Muscle layer of duodenum (tissue), 2 donors: Measurements from ENCODE around the gene THRB.
"Not testable (repeated sequence)": the region's sequence is repeated elsewhere in the genome, so short reads cannot be mapped to it uniquely, and the experiment has no call there.

Experiments
- H3K27ac ChIP-seq: one replicate; pipeline ENCODE4 v1.7.0; 2013; ENCODE audit warnings: mild to moderate bottlenecking, low read length
- H3K27me3 ChIP-seq: one replicate; pipeline ENCODE4 v1.7.0; 2013; ENCODE audit warnings: low read depth, mild to moderate bottlenecking, control low read depth, low read length
- H3K36me3 ChIP-seq, 2 donors: one replicate each; pipeline ENCODE4 v1.7.0; 2013; ENCODE audit warnings: low read length in 2 of 2, control low read depth in 1 of 2, mild to moderate bottlenecking in 1 of 2; ENCODE audit not compliant: insufficient read depth in 2 of 2, control insufficient read depth in 1 of 2
- H3K4me1 ChIP-seq, 2 donors: one replicate each; pipeline ENCODE4 v1.7.0; 2013; ENCODE audit warnings: low read length in 2 of 2, mild to moderate bottlenecking in 2 of 2, control low read depth in 1 of 2, moderate library complexity in 1 of 2; ENCODE audit not compliant: insufficient read depth in 2 of 2, control insufficient read depth in 1 of 2
- H3K4me3 ChIP-seq, 2 donors: one replicate each; pipeline ENCODE4 v1.7.0; 2013; ENCODE audit warnings: low read length in 2 of 2, low read depth in 1 of 2, mild to moderate bottlenecking in 1 of 2
- H3K9me3 ChIP-seq, 2 donors: one replicate each; pipeline ENCODE4 v1.7.0; 2013; ENCODE audit warnings: low read length in 2 of 2, control low read depth in 1 of 2, mild to moderate bottlenecking in 1 of 2; ENCODE audit not compliant: control insufficient read depth in 1 of 2
- donor health status: healthy.

THRB gene

GRCh38 chr3:24416224-24416623 lies 78.4 kb downstream of the THRB start:
- Histone ChIP-seq H3K9me3 (no peaks in the 10 kb centered on the region), H3K27me3 (no peaks in the 10 kb centered on the region), H3K27ac (no peak overlapping the region)

DNA sequence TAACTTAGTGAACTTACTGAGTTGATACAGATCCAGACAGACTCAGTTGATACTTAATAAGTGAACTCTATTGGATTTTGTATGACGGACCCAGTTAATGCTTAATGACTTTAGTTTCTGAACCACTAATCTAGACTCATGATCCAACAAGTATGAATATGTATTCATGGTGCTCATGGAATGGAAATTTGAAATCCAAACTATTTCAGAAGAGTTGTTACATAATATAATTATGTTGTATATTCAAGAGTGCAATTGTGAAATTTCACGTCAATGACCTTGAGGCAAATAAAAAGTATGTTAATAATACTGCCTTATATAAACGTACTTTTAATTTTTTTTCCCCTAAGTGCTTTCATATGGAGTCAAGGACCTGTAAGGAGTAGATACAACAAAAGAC lies 78.8 kb downstream of the THRB start:
- Histone ChIP-seq H3K9me3 (no peaks in the 10 kb centered on the region), H3K4me1 (no peaks in the 10 kb centered on the region), H3K27me3 (no peaks in the 10 kb centered on the region), H3K36me3 (no peaks in the 10 kb centered on the region), H3K27ac (no peak overlapping the region), H3K4me3 (no peak overlapping the region)

More at GRCh38 chr3:24416224-24416623, 78.4 kb downstream of the THRB start:
- Histone ChIP-seq H3K36me3 (no peaks in the 10 kb centered on the region), H3K4me1 (no peaks in the 10 kb centered on the region), H3K4me3 (no peak overlapping the region)

GRCh38 chr3:24413662-24414061 lies 81.0 kb downstream of the THRB start:
- H3K9me3 ChIP-seq, H3K27me3 ChIP-seq, H3K4me3 ChIP-seq, H3K4me1 ChIP-seq, H3K27ac ChIP-seq, H3K36me3 ChIP-seq: not testable (repeated sequence)

- Histone ChIP-seq H3K4me3 (no peak overlapping the region), H3K9me3 (no peaks in the 10 kb centered on the region), H3K4me1 (no peaks in the 10 kb centered on the region), H3K27ac (no peak overlapping the region), H3K36me3 (no peaks in the 10 kb centered on the region), H3K27me3 (no peaks in the 10 kb centered on the region)
These were observed 83.8 kb downstream of the THRB start for GRCh38 chr3:24410860-24411259.

DNA sequence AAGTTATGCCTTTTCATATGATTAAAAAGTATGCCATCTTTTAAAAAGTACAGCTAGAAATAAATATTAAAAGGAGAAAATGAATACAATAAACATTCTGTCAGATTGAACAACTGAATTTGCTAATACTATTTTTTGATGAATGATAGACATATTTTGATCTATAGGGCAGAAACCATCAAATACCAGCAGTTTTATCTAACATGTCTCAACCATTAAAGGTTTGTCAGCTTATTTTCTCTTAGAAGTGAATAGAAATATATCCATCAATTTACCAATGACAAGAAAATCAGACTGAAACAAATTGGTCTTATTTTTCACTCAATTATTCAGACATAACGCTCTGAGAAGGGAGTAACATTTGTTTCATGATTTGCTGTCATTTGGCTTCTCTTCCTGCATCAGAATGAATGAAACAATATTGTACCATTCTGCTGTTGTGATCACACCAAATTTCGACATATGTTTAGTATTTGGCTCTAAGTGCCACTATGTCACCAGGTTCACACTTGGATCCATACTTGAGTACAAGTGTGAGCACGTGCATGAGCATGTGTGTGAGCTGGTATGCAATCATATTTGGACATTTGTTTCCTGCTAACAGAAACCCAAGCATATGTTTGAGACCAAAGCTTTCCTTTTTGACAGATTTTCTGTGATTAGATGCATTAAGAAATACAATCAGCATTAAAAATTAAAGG lies 86.5 kb downstream of the THRB start:
- H3K27ac ChIP-seq: no peak overlapping the region
- H3K9me3 ChIP-seq: no peaks in the 10 kb centered on the region
- no peaks in the 10 kb centered on the region for H3K27me3 ChIP-seq
- H3K4me1 ChIP-seq: no peaks in the 10 kb centered on the region
- no peaks in the 10 kb centered on the region for H3K36me3 ChIP-seq
- H3K4me3 ChIP-seq: no peak overlapping the region

- H3K27me3 ChIP-seq: no peaks in the 10 kb centered on the region
- no peaks in the 10 kb centered on the region for H3K9me3 ChIP-seq
- no peak overlapping the region for H3K4me3 ChIP-seq
- H3K27ac ChIP-seq: no peak overlapping the region
- no peaks in the 10 kb centered on the region for H3K36me3 ChIP-seq
- no peaks in the 10 kb centered on the region for H3K4me1 ChIP-seq
These were observed 87.8 kb downstream of the THRB start for GRCh38 chr3:24406900-24407299.

GRCh38 chr3:24405057-24405456 lies 89.6 kb downstream of the THRB start:
- Histone ChIP-seq H3K9me3 (no peaks in the 10 kb centered on the region), H3K27ac (no peak overlapping the region), H3K4me3 (no peak overlapping the region), H3K27me3 (no peaks in the 10 kb centered on the region), H3K4me1 (peaks cover 0 to 14% of the 10 kb centered on the region in 2 donors), H3K36me3 (no peaks in the 10 kb centered on the region)

DNA sequence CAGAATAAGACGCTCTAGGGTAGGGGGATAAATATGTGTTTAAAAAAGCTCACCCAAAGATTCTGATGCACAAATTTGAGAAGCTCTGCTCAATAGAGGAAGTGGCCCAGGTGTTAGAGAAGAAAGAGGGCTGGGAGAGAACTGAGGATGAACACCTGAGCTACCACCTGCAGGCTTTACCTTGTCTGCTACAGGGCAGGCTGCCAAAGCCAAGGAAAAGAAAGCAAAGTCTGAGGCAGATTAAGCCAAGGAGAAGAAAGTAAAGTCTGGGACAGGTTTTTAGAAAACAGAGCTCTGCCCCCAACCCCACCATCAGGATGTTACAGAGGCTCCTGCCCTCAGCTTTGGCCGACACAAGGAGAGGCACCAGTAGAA lies 92.9 kb downstream of the THRB start:
- H3K4me3 ChIP-seq: no peak overlapping the region
- peaks cover 0 to 14% of the 10 kb centered on the region in 2 donors for H3K4me1 ChIP-seq
- no peak overlapping the region for H3K27ac ChIP-seq
- H3K36me3 ChIP-seq: no peaks in the 10 kb centered on the region
- H3K27me3 ChIP-seq: no peaks in the 10 kb centered on the region
- H3K9me3 ChIP-seq: no peaks in the 10 kb centered on the region

DNA sequence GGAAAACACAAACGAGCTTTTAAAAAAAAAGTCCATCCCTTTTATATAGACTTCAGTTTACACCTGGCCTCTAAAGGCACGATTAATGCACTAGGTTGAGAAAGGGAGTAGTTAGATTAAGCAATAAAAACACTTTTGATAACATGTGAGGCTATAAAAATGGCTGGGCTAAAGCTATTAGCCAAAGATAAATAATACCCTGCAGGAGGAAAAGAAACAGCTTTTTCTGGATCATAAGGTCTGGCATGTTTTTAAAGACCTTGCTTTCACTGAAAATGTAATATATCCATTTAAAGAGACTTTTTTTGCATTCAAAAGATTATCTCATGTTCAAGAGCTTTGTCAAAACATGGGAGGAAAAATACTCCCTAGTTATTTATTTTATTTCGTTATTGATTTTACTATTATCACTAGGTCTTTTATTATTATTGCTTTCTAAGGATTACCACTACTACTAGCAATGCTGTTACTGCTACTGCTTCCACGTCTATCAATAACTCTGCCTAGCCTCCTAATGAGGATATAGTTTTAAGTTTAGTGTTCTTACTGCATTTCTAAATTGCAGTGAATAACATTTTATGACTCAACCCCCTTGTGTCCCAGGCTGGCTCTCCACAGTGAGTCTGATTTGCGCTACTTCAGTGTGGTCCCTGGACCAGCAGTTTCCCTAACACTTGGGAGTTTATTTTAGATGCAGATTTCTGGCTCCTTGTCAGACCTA lies 93.4 kb downstream of the THRB start:
- H3K36me3 ChIP-seq: no peaks in the 10 kb centered on the region
- H3K27me3 ChIP-seq: no peaks in the 10 kb centered on the region
- no peaks in the 10 kb centered on the region for H3K9me3 ChIP-seq
- no peak overlapping the region for H3K27ac ChIP-seq
- H3K4me1 ChIP-seq: peaks cover 0 to 14% of the 10 kb centered on the region in 2 donors
- no peak overlapping the region for H3K4me3 ChIP-seq

DNA sequence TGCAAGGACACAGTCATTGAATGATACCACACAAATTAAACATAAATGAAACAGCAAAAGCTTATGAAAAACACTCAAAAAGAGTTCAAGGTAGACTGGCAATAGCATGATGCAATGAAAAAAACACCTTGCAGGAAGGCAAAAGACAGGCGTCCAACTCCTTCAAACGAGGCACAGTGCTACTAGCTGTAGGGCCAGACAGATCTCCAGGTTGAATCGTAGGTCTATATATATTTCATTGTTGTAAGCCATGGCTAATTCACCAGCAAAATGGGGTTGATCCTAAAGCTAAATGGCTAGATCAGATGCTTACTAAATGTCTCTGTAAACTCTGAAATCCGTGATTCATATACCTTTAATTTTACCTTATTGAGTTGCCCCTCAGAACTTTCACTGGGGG lies 94.2 kb downstream of the THRB start:
- H3K4me1 ChIP-seq: peaks cover 0 to 14% of the 10 kb centered on the region in 2 donors
- no peak overlapping the region for H3K4me3 ChIP-seq
- no peaks in the 10 kb centered on the region for H3K27me3 ChIP-seq
- no peak overlapping the region for H3K27ac ChIP-seq
- H3K36me3 ChIP-seq: no peaks in the 10 kb centered on the region
- H3K9me3 ChIP-seq: no peaks in the 10 kb centered on the region

DNA sequence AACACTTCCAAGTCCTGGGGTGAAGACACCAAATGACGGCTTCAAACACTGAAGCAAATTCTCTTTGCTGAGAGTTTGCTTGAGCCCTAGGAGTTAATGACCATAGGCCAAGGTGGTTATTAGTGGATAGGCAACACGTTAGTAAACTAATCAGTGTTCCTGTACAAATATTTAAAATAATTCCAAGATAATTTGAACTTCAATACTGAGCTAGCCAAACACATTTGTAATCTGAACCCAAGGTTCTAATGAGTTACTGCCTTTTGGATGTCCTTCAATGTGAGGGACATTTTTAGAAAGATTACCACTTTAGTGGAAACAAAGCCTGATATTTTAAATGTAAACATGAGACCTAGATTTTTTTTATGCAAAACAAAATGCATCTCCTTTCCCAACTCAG lies 94.6 kb downstream of the THRB start:
- Histone ChIP-seq H3K36me3 (no peaks in the 10 kb centered on the region), H3K4me1 (peaks cover 0 to 14% of the 10 kb centered on the region in 2 donors), H3K9me3 (no peaks in the 10 kb centered on the region), H3K4me3 (no peak overlapping the region), H3K27me3 (no peaks in the 10 kb centered on the region), H3K27ac (no peak overlapping the region)

DNA sequence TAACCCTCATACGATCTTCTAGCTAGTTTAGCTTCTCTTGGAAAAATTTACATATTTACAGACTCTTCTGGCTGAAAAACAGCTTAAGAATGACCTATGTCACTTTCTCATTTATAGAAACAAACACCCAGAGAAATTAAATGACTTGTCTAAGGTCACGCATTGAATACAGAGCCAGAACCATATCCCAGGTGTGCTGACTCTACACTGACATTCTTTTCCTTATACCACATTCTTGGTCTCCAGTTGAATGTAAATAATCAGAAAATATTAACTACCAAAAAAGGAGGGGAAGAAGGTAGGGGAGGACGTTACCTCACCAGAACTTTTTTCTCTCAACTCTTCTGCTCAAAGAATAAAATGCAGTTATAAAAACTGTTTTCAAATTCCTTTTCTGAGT lies 95.0 kb downstream of the THRB start:
- H3K27me3 ChIP-seq: no peaks in the 10 kb centered on the region
- H3K4me3 ChIP-seq: no peak overlapping the region
- H3K9me3 ChIP-seq: no peaks in the 10 kb centered on the region
- no peaks in the 10 kb centered on the region for H3K36me3 ChIP-seq
- H3K27ac ChIP-seq: no peak overlapping the region
- peaks cover 0 to 14% of the 10 kb centered on the region in 2 donors for H3K4me1 ChIP-seq
